K562 (cell line): ENCODE data around the gene KRTAP1-3. TPM values are rescaled to one million over a fixed set of nuclear protein-coding genes. Genes with fewer than 3 reads are reported as not detected.

ENCODE experiments used
- ATAC-seq: fragments of 200-7000 bp; cut with Tn5 transposase; 3 replicates; pipeline ENCODE4 v1.9.1; 2020; ENCODE audit warnings: moderate library complexity
- BruUV-seq: library from RNA; stranded (reverse); fragments of 400-500 nt; replicated peaks from 2 replicates; lab custom pipeline; 2021; lab: Mats Ljungman, UMichigan
- CTCF ChIA-PET: fragments of 300-600 bp; formaldehyde crosslinking; extraction: SDS; loops from one replicate; lab custom pipeline; 2021; ENCODE audit warnings: low intra/inter-chr PET ratio; lab: Yijun Ruan, JAX
- POLR2A ChIA-PET: fragments of 300-600, 350-650 bp; sonication (Branson Sonifier 250); formaldehyde crosslinking; extraction: SDS; loops from one replicate; lab custom pipeline; 2021; ENCODE audit warnings: antibody characterized with exemption, inconsistent platforms; lab: Yijun Ruan, JAX
- DNase-seq, 4 experiments: peaks; one replicate each; pipeline versions ENCODE4 v3.0.0 to v3.0.0-alpha.2; 2011 to 2018; ENCODE audit warnings: low spot score in 3 of 4, mixed read lengths in 3 of 4; ENCODE audit errors: extremely low read depth in 1 of 4
- FAIRE-seq: peaks from 2 replicates; lab custom pipeline; 2011; peaks lifted over from hg19 to GRCh38; lab: Jason Lieb, UNC
- H2AFZ ChIP-seq: 2 replicates; pipeline ENCODE4 v1.6.0; 2011; ENCODE audit warnings: low read depth, low read length, control low read depth, inconsistent platforms
- H3K27ac ChIP-seq: fragments of 200-600 bp; 3 replicates; pipeline ENCODE4 v1.8.0; 2011; ENCODE audit warnings: low read depth, mild to moderate bottlenecking, control low read depth, inconsistent platforms, low read length, moderate library complexity, mixed read lengths; ENCODE audit errors: extremely low read depth
- H3K27me3 ChIP-seq, 2 experiments: fragments of 300-600 bp in 1 of 2; 2 replicates in 1 of 2; 3 replicates in 1 of 2; pipeline versions ENCODE4 v1.6.0 to v1.8.0; 2011; ENCODE audit warnings: inconsistent platforms in 2 of 2, low read length in 2 of 2, mild to moderate bottlenecking in 1 of 2, mixed read lengths in 1 of 2, moderate library complexity in 1 of 2; ENCODE audit not compliant: control insufficient read depth in 2 of 2, insufficient read depth in 2 of 2
- H3K36me3 ChIP-seq: fragments of 300-600 bp; 3 replicates; pipeline ENCODE4 v1.8.0; 2011; ENCODE audit warnings: mild to moderate bottlenecking, low read length, inconsistent platforms; ENCODE audit not compliant: control insufficient read depth, insufficient read depth
- H3K4me1 ChIP-seq, 2 experiments: fragments of 200-600 bp in 1 of 2; replicated peaks in 1 of 2; 2 replicates in 1 of 2; 3 replicates in 1 of 2; pipeline versions ENCODE4 v1.5.1 to v1.8.0; 2011; ENCODE audit warnings: inconsistent platforms in 2 of 2, low read length in 2 of 2, mild to moderate bottlenecking in 1 of 2, mixed read lengths in 1 of 2, moderate library complexity in 1 of 2; ENCODE audit not compliant: control insufficient read depth in 2 of 2, insufficient read depth in 2 of 2
- H3K4me2 ChIP-seq: 2 replicates; pipeline ENCODE4 v1.6.1; 2011; ENCODE audit warnings: low read length, control low read depth, inconsistent platforms, mixed read lengths; ENCODE audit not compliant: insufficient read depth
- H3K4me3 ChIP-seq: fragments of 200-600 bp; sonication (generic), shearing (Covaris generic); 2 replicates; pipeline ENCODE4 v1.5.1; 2016; ENCODE audit warnings: control low read depth, inconsistent platforms
- H3K79me2 ChIP-seq: fragments of 200-600 bp; 3 replicates; pipeline ENCODE4 v1.8.0; 2011; ENCODE audit warnings: low read length, inconsistent platforms; ENCODE audit not compliant: control insufficient read depth, insufficient read depth
- H3K9ac ChIP-seq, 2 experiments: 2 replicates each; pipeline versions ENCODE4 v1.6.0 to v1.6.1; 2011; ENCODE audit warnings: low read depth in 2 of 2, low read length in 2 of 2, control low read depth in 1 of 2, inconsistent platforms in 1 of 2, mild to moderate bottlenecking in 1 of 2, mixed read lengths in 1 of 2; ENCODE audit not compliant: insufficient read depth in 1 of 2
- H3K9me1 ChIP-seq: one replicate; pipeline ENCODE4 v1.6.0; 2011; ENCODE audit warnings: inconsistent platforms, mild to moderate bottlenecking, low read length, moderate library complexity; ENCODE audit not compliant: control insufficient read depth, insufficient read depth
- H3K9me3 ChIP-seq: replicated peaks from 2 replicates; pipeline ENCODE4 v1.5.1; 2011; ENCODE audit warnings: low read depth, low read length, inconsistent platforms; ENCODE audit not compliant: control insufficient read depth, insufficient read depth
- H4K20me1 ChIP-seq: replicated peaks from 2 replicates; pipeline ENCODE4 v1.6.1; 2011; ENCODE audit warnings: low read length, inconsistent platforms, mixed read lengths; ENCODE audit not compliant: control insufficient read depth, insufficient read depth
- BRF1 ChIP-seq: IDR thresholded peaks from 3 replicates; pipeline ENCODE4 v1.6.1; 2011; ENCODE audit warnings: borderline replicate concordance, mild to moderate bottlenecking; ENCODE audit not compliant: insufficient read length; ENCODE audit errors: extremely low read depth
- CHD1 ChIP-seq: fragments of 200-600 bp; sonication (generic); IDR thresholded peaks from one replicate; pipeline ENCODE4 v1.6.1; 2012; ENCODE audit warnings: mild to moderate bottlenecking, moderate library complexity, low read length, inconsistent platforms
- NR3C1 ChIP-seq: sonication (generic); formaldehyde crosslinking; IDR thresholded peaks from 2 replicates; pipeline ENCODE4 v1.8.1; 2022; ENCODE audit warnings: missing genetic modification reagents
- SP2 ChIP-seq: IDR thresholded peaks from 2 replicates; pipeline ENCODE4 v1.6.1; 2011; ENCODE audit warnings: mild to moderate bottlenecking, low read depth, low read length, moderate library complexity; ENCODE audit not compliant: poor library complexity, severe bottlenecking; ENCODE audit errors: extremely low read depth
- SUPT5H ChIP-seq: fragments of 450-650 bp; IDR thresholded peaks from 2 replicates; pipeline ENCODE4 v1.6.1; 2016
- TRIM24 ChIP-seq, 2 experiments: fragments of 450-650 bp; IDR thresholded peaks; 2 replicates each; pipeline ENCODE4 v1.6.1; 2016
- WGBS: fragments of 100-300 bp; shearing (Covaris generic); methylation state at CpG from one replicate; pipeline ENCODE4 v1.1.6; 2016; ENCODE audit warnings: low coverage, mixed read lengths; ENCODE audit not compliant: insufficient coverage; ENCODE audit errors: missing lambda C conversion rate; 5-methylcytosine and 5-hydroxymethylcytosine counted together
- in situ Hi-C: fragments of 300-500 bp; cut with MboI; formaldehyde crosslinking; loops from 4 replicates; pipeline ENCODE4 v1.15.0; 2018; ENCODE audit warnings: inconsistent platforms, mixed read lengths
- intact Hi-C: fragments of 100-400 bp; cut with micrococcal nuclease; formaldehyde crosslinking; loops from 2 replicates; pipeline ENCODE4 v1.14.2; 2022
- polyA plus RNA-seq, 8 experiments: library from polyadenylated mRNA; depleted of rRNA in 4 of 8; stranded (reverse) in 5 of 8; unstranded in 3 of 8; fragments of >200 nt; fragmentation: Nextera tagmentation in 2 of 8; fragmentation: Illumina TruSeq in 1 of 8; extraction: Ambion mirVana in 2 of 8; extraction: Trizol in 1 of 8; gene quantifications; 2 replicates each; pipeline versions ENCODE4 v1.2.1 to v1.2.3, GENCODE V29; 2011 to 2014; ENCODE audit warnings: inconsistent platforms in 1 of 8, missing spikeins in 1 of 8
- total RNA-seq, 7 experiments: library from RNA; depleted of rRNA in 6 of 7; stranded (reverse); fragments of >200 nt in 6 of 7; fragmentation: Illumina TruSeq in 2 of 7; extraction: Trizol in 2 of 7; gene quantifications; 2 replicates each; pipeline versions ENCODE4 v1.2.1 to v1.2.3, GENCODE V29; 2011 to 2021; ENCODE audit warnings: low replicate concordance in 1 of 7
- TF ChIP-seq, protein P1 (sequence below): fragments of 450-650 bp; IDR thresholded peaks from 2 replicates; pipeline ENCODE4 v1.6.1; 2017; ENCODE audit warnings: antibody characterized with exemption

The KRTAP1-3 gene
- total and polyA plus RNA-seq, 9 of the 15 experiments (the other 6 are each of a cell fraction or from before 2014, with no cell fraction given), result not detected

DNA sequence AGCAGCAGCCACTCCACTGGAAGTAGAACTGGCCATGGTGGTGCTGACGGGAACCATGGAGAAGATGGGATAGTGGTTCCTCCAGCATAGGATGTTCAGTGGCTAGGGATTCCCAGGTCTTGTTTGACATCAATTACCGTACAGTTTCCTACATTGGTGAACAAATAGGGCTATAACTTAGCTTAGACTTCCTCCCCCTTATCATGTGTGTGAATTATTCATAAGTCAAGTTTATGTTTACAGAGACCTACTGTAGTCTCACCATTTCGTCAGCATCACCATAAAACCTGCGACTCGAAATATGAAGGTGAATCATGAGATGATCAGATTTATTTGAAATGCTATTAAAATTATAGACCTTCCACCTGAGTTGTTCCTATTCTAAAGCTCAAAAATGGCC, 24.1 kb upstream of the KRTAP1-3 start:
- in situ Hi-C loops (no loop called here), intact Hi-C loops (no loop called here)
- H3K79me2 ChIP-seq, result no peaks in the 10 kb centered on the region
- H2AFZ ChIP-seq, result no peak overlapping the region
- peaks cover 4 to 5% of the 10 kb centered on the region in 2 experiments; a peak in 4 of 5 replicates for H3K27me3 ChIP-seq
- no peak overlapping the region for H3K4me3 ChIP-seq
- no peaks in the 10 kb centered on the region for H3K9me3 ChIP-seq
- H3K4me2 ChIP-seq, result no peak overlapping the region
- H3K4me1 ChIP-seq, result no peaks in the 10 kb centered on the region
- ChIA-PET CTCF (interaction anchor here (0.7 kb wide), 1 partner anchor 206 kb away, joined by 3 read pairs; no protein-coding TSS in a partner anchor), POLR2A (interaction anchor here (0.9 to 1.3 kb wide), 2 partner anchors 29 to 239 kb away, joined by 3 to 4 read pairs; no protein-coding TSS in a partner anchor)
- WGBS, result 1% methylated on average over 5 of the region's 5 CpGs
- TF ChIP-seq NR3C1 (no peak), TRIM24 (IDR thresholded peaks at IDR 0.05) (no peak), CHD1 (no peak), SP2 (no peak), BRF1 (no peak), SUPT5H (no peak)
- TF ChIP-seq, protein P1, sequence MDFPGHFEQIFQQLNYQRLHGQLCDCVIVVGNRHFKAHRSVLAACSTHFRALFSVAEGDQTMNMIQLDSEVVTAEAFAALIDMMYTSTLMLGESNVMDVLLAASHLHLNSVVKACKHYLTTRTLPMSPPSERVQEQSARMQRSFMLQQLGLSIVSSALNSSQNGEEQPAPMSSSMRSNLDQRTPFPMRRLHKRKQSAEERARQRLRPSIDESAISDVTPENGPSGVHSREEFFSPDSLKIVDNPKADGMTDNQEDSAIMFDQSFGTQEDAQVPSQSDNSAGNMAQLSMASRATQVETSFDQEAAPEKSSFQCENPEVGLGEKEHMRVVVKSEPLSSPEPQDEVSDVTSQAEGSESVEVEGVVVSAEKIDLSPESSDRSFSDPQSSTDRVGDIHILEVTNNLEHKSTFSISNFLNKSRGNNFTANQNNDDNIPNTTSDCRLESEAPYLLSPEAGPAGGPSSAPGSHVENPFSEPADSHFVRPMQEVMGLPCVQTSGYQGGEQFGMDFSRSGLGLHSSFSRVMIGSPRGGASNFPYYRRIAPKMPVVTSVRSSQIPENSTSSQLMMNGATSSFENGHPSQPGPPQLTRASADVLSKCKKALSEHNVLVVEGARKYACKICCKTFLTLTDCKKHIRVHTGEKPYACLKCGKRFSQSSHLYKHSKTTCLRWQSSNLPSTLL, result no peak
- ATAC-seq, result no peak
- no TSS peak for BruUV-seq
- H4K20me1 ChIP-seq, result no peaks in the 10 kb centered on the region; the same call in 1 of the 2 replicates
- FAIRE-seq, result no peak
- H3K27ac ChIP-seq, result no peak overlapping the region
- DNase-seq, result no peak
- H3K36me3 ChIP-seq, result no peaks in the 10 kb centered on the region
- H3K9me1 ChIP-seq, result no peaks in the 10 kb centered on the region
- H3K9ac ChIP-seq, result no peak overlapping the region
